ENCODE data around the gene CREB5. TPM values are rescaled to one million over a fixed set of nuclear protein-coding genes. Genes with fewer than 3 reads are reported as not detected.

Gene CREB5
- polyA plus RNA-seq, 6 donors from 2014 or later, result 0.40 to 0.66 TPM; not detected in 4

DNA sequence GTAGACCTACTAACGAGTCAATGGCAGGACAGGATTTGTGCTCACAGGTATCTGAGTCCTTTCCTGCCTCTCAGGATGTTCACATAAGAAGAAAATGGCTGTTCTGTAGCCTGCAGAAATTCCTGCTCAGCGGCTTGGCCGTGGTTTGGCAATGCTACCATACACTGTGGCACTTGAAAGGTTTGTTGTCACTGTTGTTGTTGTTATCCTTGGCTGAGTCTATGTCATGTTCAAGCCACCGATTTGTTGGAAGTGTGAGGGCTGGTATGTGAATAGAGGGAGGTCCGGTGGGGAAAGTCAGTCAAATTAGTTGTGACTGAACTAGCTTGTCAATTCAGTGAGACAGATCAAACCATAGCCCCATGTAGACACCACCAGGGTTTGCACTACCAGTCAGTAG is 345.9 kb downstream of the CREB5 start:
- Mint-ChIP-seq H3K27ac (no peak overlapping the region), H3K4me1 (no peaks in the 10 kb centered on the region), H3K9me3 (no peaks in the 10 kb centered on the region), H3K36me3 (no peaks in the 10 kb centered on the region), H3K4me3 (no peak overlapping the region), H3K27me3 (peaks cover 16 to 19% (median 17%) of the 10 kb centered on the region in 3 donors)
- DNase-seq, result no peak
- ATAC-seq (ENCODE audit: low read depth in 2 of 2), result no peak

DNA sequence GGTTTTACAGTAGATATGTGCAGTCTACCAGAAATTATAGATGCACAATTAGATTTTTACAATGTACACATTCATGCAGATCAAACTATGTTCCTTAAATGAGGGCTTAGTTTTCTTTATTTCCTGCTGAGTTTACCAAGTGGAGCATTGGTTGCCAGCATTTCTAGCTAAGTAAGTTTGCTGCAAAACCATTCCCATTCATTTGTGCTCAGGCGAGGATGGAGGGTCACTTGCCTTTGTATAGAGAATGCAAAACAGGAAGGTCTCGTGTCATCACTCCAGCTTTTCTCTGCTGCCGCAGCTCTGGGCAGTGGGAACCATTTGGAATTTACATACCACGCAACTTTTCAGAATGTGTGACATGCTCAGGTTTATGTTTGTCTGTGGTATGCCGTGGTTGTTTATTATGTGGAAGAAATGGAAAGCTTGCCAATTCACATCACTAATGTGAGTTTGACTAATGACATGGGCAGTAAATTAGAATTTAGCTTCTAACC is 347.2 kb downstream of the CREB5 start:
- no peak overlapping the region for H3K27ac Mint-ChIP-seq
- ATAC-seq (ENCODE audit: low read depth in 2 of 2) (no peak), DNase-seq (no peak)
- no peaks in the 10 kb centered on the region for H3K4me1 Mint-ChIP-seq
- H3K9me3 Mint-ChIP-seq, result no peaks in the 10 kb centered on the region
- no peaks in the 10 kb centered on the region for H3K36me3 Mint-ChIP-seq
- no peak overlapping the region for H3K4me3 Mint-ChIP-seq
- peaks cover 16 to 19% (median 17%) of the 10 kb centered on the region in 3 donors for H3K27me3 Mint-ChIP-seq

DNA sequence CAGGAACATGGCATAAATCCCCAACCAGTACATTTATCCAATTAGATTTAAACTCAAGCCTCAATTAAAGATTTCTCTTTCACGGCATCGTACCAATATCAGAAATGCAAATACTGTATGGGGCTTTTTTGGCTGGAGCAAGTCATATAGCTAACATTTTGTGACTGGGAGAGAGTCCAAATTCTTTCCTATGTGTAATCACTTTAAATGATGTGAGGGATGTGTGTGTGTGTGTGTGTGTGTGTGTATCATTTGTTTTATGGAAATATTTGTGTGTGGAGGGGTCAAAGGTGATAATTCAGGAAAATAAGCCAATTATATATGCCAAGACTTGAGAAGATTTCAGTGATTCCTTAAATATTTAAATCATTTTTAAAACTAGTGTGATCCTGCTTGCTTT is 349.2 kb downstream of the CREB5 start:
- no peak for DNase-seq
- Mint-ChIP-seq H3K4me3 (no peak overlapping the region), H3K27ac (no peak overlapping the region), H3K36me3 (no peaks in the 10 kb centered on the region), H3K27me3 (peaks cover 16 to 19% (median 18%) of the 10 kb centered on the region in 3 donors), H3K4me1 (no peaks in the 10 kb centered on the region), H3K9me3 (no peaks in the 10 kb centered on the region)
- no peak for ATAC-seq (ENCODE audit: low read depth in 2 of 2)

DNA sequence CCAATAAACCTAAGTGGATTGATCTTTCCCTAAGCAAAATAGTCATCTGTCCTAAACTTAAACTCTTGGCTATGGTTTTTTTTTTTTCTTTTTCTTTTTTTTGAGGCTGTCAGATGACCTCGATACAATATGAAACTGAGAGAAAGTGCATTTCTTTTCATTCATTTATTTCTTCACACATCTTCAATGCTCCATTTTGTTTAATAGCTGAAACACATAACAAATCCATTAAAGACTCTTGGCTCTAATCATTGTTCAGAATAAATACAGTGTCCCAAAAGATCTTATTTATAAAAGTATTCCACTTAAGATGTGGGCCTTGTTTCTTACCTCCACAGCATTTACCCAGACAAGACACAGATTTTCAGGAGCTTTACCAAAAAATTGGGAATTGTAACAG is 350.3 kb downstream of the CREB5 start:
- H3K36me3 Mint-ChIP-seq, result no peaks in the 10 kb centered on the region
- no peak overlapping the region for H3K4me3 Mint-ChIP-seq
- peaks cover 15 to 20% (median 18%) of the 10 kb centered on the region in 3 donors for H3K27me3 Mint-ChIP-seq
- H3K4me1 Mint-ChIP-seq, result no peaks in the 10 kb centered on the region
- H3K27ac Mint-ChIP-seq, result no peak overlapping the region
- no peaks in the 10 kb centered on the region for H3K9me3 Mint-ChIP-seq
- ATAC-seq (ENCODE audit: low read depth in 2 of 2), result no peak
- DNase-seq, result no peak

DNA sequence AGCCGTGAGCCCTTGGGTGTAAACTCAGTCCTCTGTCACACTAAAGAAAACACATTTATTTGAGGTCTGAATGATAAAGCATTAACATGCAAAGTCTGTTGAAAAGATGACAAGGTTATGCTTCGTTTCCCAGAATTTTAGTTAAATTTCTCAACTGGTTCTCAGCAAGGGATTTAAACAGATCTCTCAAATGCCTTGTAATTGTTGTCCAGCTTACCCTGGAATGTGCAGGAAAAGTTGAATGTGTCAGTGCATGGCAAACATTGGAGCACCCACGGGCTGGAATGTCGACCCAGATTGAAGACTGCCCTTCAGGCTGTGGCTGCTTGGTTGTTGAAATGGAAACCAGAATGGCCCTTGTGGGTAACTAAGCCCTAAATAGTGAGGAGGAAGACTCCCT is 354.0 kb downstream of the CREB5 start:
- ATAC-seq (ENCODE audit: low read depth in 2 of 2), result no peak
- H3K4me3 Mint-ChIP-seq, result no peak overlapping the region
- no peaks in the 10 kb centered on the region for H3K36me3 Mint-ChIP-seq
- no peak for DNase-seq
- H3K27me3 Mint-ChIP-seq, result peaks cover 12 to 21% (median 13%) of the 10 kb centered on the region in 3 donors
- peak overlapping the region in 1 of 6 donors; percentile 66 for H3K27ac Mint-ChIP-seq
- no peaks in the 10 kb centered on the region for H3K4me1 Mint-ChIP-seq
- H3K9me3 Mint-ChIP-seq, result no peaks in the 10 kb centered on the region

DNA sequence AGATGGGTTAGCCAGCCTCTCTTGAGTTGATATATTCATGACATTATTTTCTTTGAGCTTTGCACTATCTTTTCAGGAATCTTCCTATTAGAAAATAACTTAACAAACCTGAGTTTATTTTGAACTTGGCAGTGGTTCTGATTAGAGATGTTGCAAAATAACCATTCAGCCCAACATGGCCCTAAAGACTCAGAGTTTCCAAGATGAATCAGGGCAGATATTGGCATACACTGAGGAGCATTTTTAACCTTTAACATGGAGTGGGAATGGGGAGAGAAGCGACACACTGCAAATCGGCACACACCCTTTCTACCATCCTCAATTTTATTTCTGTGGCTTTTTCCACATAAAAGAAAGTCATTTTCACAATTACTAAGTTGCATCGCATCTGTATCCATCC is 355.0 kb downstream of the CREB5 start:
- Mint-ChIP-seq H3K27ac (no peak overlapping the region), H3K9me3 (no peaks in the 10 kb centered on the region), H3K27me3 (peaks cover 11 to 27% (median 19%) of the 10 kb centered on the region in 3 donors), H3K4me1 (no peaks in the 10 kb centered on the region), H3K4me3 (no peak overlapping the region), H3K36me3 (no peaks in the 10 kb centered on the region)
- ATAC-seq (ENCODE audit: low read depth in 2 of 2) (no peak), DNase-seq (no peak)

DNA sequence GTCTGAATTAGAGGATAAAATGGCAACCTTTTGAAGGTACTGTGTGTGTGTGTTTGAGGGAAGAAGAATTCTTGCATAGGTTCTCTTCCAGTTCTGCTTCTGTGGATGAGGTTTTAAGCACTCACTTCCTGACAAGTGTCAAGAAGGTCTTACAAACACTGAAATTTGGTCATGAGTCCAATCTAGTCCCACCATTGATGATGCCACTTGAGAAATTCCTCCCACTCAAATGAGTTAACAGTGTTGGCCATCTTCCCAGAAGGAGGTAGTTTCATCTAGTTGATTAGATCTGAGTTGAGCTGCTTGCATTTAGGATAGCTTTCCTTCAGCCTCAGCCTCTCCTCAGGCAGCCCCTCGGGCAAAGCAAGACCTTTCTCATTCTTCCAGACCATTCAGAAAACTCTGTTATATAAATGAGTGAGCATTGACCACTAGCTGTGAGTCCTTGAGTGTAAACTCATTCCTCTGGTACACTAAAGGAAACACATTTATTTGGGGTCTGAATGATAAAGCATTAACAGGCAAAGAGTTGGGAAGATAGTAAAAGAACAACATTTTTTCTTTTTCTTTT is 356.3 kb downstream of the CREB5 start:
- DNase-seq (no peak), ATAC-seq (ENCODE audit: low read depth in 2 of 2) (no peak)
- Mint-ChIP-seq H3K4me1 (no peaks in the 10 kb centered on the region), H3K27ac (no peak overlapping the region), H3K9me3 (no peaks in the 10 kb centered on the region), H3K36me3 (no peaks in the 10 kb centered on the region), H3K27me3 (peaks cover 11 to 27% (median 20%) of the 10 kb centered on the region in 3 donors), H3K4me3 (no peak overlapping the region)

DNA sequence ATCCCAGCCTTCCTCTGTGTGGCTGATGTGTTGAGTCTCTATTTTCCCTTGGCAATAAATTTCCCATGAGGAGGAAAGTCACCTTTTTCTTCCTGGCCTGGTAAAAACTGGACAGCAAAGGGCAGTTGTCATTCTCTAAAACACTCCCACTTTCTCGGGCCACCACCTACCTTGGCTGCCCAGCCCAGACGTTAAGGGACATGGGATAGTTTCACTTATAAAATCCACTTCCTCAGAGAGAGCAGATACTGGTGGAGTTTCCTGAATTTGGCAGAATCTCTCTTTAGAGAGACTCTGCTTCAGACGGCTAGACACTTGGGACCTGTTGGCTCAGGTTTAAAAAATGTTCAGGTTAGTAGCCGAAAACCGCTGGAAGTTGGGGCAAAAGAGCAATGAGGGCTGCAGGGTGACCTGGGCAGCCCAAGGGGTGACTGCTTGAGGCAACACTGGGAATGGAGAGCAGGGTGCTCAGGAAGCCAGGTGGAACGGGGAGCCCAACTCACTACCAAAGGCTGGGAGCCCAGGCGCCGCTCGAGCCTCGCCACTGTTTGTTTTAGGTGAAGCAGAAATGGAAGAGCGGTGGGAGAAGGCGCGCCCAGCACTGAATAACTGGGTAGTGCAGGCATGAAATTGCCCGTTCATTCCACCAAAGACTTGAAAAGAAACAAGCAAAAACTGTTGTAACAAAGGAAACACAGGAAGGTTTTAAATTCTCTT is 359.7 kb downstream of the CREB5 start:
- H3K4me1 Mint-ChIP-seq, result no peaks in the 10 kb centered on the region
- ATAC-seq (ENCODE audit: low read depth in 2 of 2) (no peak), DNase-seq (no peak)
- H3K4me3 Mint-ChIP-seq, result no peak overlapping the region
- no peaks in the 10 kb centered on the region for H3K36me3 Mint-ChIP-seq
- peaks cover 0 to 7% (median 0%) of the 10 kb centered on the region in 7 donors for H3K9me3 Mint-ChIP-seq
- H3K27me3 Mint-ChIP-seq, result peaks cover 11 to 20% (median 16%) of the 10 kb centered on the region in 3 donors
- no peak overlapping the region for H3K27ac Mint-ChIP-seq

DNA sequence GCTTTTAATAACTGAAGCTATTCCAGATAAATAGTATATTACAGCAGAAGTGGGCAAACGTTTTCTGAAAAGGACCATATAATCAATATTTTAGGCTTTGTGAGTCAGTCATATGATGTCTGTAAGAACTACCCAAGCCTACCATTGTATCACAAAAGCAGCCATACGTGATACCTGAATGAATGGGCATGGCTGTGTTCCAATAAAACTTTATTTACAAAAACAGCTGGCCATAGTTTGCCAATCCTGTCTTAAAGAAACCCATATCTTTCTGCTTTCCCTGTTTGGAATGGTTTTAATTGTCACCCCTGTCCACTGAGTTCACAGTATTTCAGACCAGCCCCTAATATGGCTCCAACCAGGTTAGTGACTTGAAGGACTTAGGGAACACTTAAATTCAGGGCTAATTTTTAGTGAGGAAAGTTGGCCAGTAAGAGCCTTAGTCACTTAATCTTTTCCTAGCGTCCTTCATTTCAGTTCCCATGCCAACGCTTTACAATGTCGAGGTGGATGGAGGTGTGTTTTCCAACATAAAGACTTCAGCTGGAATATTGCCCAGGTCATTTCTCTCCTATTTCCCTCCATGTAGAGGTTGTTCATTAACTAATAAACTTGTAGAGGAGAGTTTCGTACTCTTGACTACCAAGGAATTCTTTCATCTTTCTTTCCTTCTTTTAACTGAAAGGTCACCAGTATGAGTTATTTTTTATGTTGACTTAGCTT is 361.3 kb downstream of the CREB5 start:
- Mint-ChIP-seq H3K4me3 (no peak overlapping the region), H3K27me3 (peaks cover 8 to 16% (median 8%) of the 10 kb centered on the region in 3 donors), H3K27ac (no peak overlapping the region), H3K9me3 (peaks cover 0 to 7% (median 0%) of the 10 kb centered on the region in 7 donors), H3K4me1 (no peaks in the 10 kb centered on the region), H3K36me3 (no peaks in the 10 kb centered on the region)
- DNase-seq (no peak), ATAC-seq (ENCODE audit: low read depth in 2 of 2) (no peak)

DNA sequence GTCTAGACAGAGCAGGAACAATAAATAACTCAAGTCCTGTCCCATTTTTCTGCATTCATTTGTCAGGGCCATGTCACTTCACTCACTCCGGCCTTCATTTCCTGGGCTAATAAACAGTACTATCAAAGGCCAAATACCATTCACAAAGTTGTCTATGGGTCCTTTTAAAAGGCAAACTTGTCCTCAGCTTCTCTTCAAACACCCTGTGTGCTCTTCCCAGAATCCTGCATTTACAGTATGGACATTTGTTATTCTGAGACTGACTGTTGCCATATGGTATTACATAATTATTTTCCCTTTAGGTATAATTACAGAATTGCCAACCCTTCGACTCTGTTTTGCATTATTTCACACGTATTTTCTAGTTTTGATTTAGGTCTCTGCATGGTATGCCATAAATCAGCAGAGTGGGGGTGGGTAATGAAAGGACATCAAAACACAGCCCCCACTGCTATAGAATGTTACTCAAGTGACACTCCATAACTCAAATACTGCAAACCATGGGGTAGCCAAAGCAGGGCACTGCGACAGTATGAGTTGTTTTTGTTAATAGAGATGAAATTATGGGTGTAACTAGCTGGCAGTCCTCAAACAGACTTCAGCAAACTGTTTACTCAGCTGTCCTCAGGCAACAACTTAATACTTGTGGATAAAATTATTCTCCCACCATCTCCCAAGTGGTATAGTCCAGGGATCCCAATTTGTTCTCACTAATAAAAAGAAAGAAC is 362.1 kb downstream of the CREB5 start:
- peaks cover 7 to 16% (median 8%) of the 10 kb centered on the region in 3 donors for H3K27me3 Mint-ChIP-seq
- DNase-seq (no peak), ATAC-seq (ENCODE audit: low read depth in 2 of 2) (no peak)
- H3K9me3 Mint-ChIP-seq, result peaks cover 0 to 7% (median 0%) of the 10 kb centered on the region in 7 donors
- H3K4me1 Mint-ChIP-seq, result no peaks in the 10 kb centered on the region
- no peak overlapping the region for H3K27ac Mint-ChIP-seq
- no peaks in the 10 kb centered on the region for H3K36me3 Mint-ChIP-seq
- no peak overlapping the region for H3K4me3 Mint-ChIP-seq

DNA sequence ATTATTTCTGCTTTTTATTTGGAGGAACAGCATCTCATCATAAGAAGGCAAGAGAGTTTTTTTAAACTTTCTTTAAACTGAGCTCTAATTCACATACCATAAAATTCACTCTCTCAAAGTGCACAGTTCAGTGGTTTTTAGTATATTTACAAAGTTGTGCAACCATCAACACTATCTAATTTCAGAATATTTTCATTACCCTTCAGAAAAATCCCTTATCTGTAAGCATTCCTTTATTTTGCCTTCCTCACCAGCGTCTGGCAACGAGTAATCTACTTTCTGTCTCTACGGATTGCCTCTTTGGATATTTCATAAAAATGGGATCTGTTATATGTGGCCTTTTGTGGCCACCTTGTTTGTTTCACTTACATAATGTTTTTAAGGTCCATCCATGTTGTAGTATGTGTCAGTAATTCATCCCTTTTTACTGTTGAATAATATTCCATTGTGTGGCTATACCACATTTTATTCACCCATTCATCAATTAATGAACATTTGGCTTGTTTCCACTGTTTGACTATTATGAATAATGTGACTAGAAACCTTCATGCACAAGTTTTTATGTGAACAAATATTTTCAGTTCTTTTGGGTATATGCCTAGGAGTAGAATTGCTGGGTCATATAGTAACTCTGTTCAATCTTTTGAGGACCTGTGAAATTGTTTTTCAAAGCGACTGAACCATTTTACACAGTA is 364.3 kb downstream of the CREB5 start:
- DNase-seq, result no peak
- Mint-ChIP-seq H3K4me1 (peaks cover 0 to 4% (median under 1%) of the 10 kb centered on the region in 3 donors), H3K4me3 (no peak overlapping the region), H3K27ac (no peak overlapping the region), H3K36me3 (no peaks in the 10 kb centered on the region), H3K9me3 (peaks cover 0 to 7% (median 0%) of the 10 kb centered on the region in 7 donors), H3K27me3 (peaks cover 0 to 8% (median 6%) of the 10 kb centered on the region in 3 donors)
- no peak for ATAC-seq (ENCODE audit: low read depth in 2 of 2)

DNA sequence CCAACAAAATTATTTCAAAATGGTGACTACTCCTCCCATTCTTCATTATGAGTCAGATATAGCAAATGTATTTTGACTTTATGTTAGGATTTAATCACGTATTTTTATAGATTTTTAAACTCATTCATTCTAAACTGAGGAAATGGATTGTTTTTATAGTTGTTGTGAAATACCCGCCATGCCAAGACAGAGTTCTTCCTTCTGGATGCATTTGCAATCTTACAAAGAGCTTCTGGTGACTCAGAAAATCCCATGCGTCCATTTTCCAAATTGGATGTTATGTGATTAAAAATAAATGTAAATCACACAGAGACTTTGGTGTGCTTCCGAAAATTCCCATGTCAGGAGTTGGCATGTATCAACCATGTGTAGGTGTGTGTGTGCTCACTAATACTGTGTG is 366.5 kb downstream of the CREB5 start:
- DNase-seq, result no peak
- H3K27me3 Mint-ChIP-seq, result no peaks in the 10 kb centered on the region
- H3K27ac Mint-ChIP-seq, result no peak overlapping the region
- peaks cover 12 to 21% (median 17%) of the 10 kb centered on the region in 3 donors for H3K4me1 Mint-ChIP-seq
- H3K9me3 Mint-ChIP-seq, result peaks cover 0 to 7% (median 0%) of the 10 kb centered on the region in 7 donors
- no peaks in the 10 kb centered on the region for H3K36me3 Mint-ChIP-seq
- no peak for ATAC-seq (ENCODE audit: low read depth in 2 of 2)
- H3K4me3 Mint-ChIP-seq, result no peak overlapping the region

DNA sequence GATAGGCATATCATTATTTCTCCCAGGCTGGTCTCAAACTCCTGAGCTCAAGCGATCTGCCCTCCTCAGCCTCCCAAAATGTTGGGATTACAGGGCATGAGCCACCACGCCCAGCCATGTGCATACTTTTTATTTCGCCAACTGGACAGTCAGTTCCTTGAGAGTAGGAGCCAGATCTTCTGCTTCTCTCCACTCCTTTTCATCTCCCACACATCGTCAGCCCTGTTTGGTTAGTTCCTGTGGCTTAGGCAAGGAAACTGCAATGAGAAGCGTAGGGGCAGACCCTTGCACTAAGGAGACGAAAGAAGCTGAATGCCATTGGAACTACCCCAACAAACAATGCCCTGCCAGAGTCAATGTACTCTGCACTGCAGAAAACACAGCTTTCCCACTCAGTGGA is 367.6 kb downstream of the CREB5 start:
- peaks cover 12 to 25% (median 21%) of the 10 kb centered on the region in 3 donors for H3K4me1 Mint-ChIP-seq
- H3K36me3 Mint-ChIP-seq, result no peaks in the 10 kb centered on the region
- ATAC-seq (ENCODE audit: low read depth in 2 of 2) (no peak), DNase-seq (no peak)
- H3K27me3 Mint-ChIP-seq, result no peaks in the 10 kb centered on the region
- no peak overlapping the region for H3K4me3 Mint-ChIP-seq
- H3K27ac Mint-ChIP-seq, result no peak overlapping the region
- peaks cover 0 to 7% (median 0%) of the 10 kb centered on the region in 7 donors for H3K9me3 Mint-ChIP-seq

Data from naive B cell (primary cell).